IMR-90 (cell line): Measurements from ENCODE around the gene CCNL2. TPM values are rescaled to one million over a fixed set of nuclear protein-coding genes. Genes with fewer than 3 reads are reported as not detected.

Source experiments
- ATAC-seq: fragments of 200-7000 bp; cut with Tn5 transposase; 2 replicates; pipeline ENCODE4 v1.9.1; 2020; ENCODE audit warnings: low read depth, mild to moderate bottlenecking, moderate library complexity
- BruUV-seq: library from RNA; stranded (reverse); fragments of 400-500 nt; replicated peaks from 2 replicates; lab custom pipeline; 2021; lab: Mats Ljungman, UMichigan
- CTCF ChIA-PET: fragments of 300-600 bp; formaldehyde crosslinking; extraction: SDS; loops from one replicate; lab custom pipeline; 2021; ENCODE audit warnings: antibody characterized with exemption; lab: Yijun Ruan, JAX
- POLR2A ChIA-PET: fragments of 300-600 bp; sonication (Branson Sonifier 250); formaldehyde crosslinking; loops from one replicate; lab custom pipeline; 2022; ENCODE audit warnings: antibody characterized with exemption; ENCODE audit not compliant: unreplicated experiment; lab: Charles Lee
- DNase-seq: peaks from one replicate; pipeline ENCODE4 v3.0.0; 2013
- H2AFZ ChIP-seq: replicated peaks from 2 replicates; pipeline ENCODE3; 2013; ENCODE audit warnings: low read length, mild to moderate bottlenecking; ENCODE audit not compliant: poor library complexity
- H2AK5ac ChIP-seq: 2 replicates; pipeline ENCODE4 v1.6.1; 2013; ENCODE audit warnings: low read depth, low read length, inconsistent platforms
- H2AK9ac ChIP-seq: replicated peaks from 2 replicates; pipeline ENCODE3; 2013; ENCODE audit warnings: mild to moderate bottlenecking, low read depth, low read length, moderate library complexity; ENCODE audit not compliant: poor library complexity
- H2BK120ac ChIP-seq: 2 replicates; pipeline ENCODE4 v1.6.1; 2013; ENCODE audit warnings: low read depth, low read length, inconsistent platforms
- H2BK15ac ChIP-seq: 3 replicates; pipeline ENCODE4 v1.6.1; 2013; ENCODE audit warnings: low read depth, low read length, inconsistent platforms
- H2BK20ac ChIP-seq: 2 replicates; pipeline ENCODE4 v1.6.1; 2013; ENCODE audit warnings: low read depth, mild to moderate bottlenecking, inconsistent platforms, low read length, moderate library complexity
- H2BK5ac ChIP-seq: 2 replicates; pipeline ENCODE4 v1.6.1; 2013; ENCODE audit warnings: mild to moderate bottlenecking, low read depth, low read length, inconsistent platforms; ENCODE audit not compliant: poor library complexity, severe bottlenecking
- H3K14ac ChIP-seq: replicated peaks from 2 replicates; pipeline ENCODE4 v1.6.1; 2013; ENCODE audit warnings: low read depth, low read length, inconsistent platforms
- H3K18ac ChIP-seq: 2 replicates; pipeline ENCODE4 v1.6.1; 2013; ENCODE audit warnings: low read depth, low read length, control low read depth
- H3K23ac ChIP-seq: 2 replicates; pipeline ENCODE4 v1.6.1; 2013; ENCODE audit warnings: low read depth, low read length, inconsistent platforms
- H3K27ac ChIP-seq: 2 replicates; pipeline ENCODE4 v1.5.1; 2013; ENCODE audit warnings: mild to moderate bottlenecking, control low read depth, low read length; ENCODE audit not compliant: insufficient read depth
- H3K27me3 ChIP-seq: 2 replicates; pipeline ENCODE4 v1.6.1; 2013; ENCODE audit warnings: low read length; ENCODE audit not compliant: control insufficient read depth, insufficient read depth
- H3K36me3 ChIP-seq: 2 replicates; pipeline ENCODE4 v1.6.1; 2013; ENCODE audit warnings: low read length, mixed read lengths; ENCODE audit not compliant: control insufficient read depth, insufficient read depth
- H3K4ac ChIP-seq: 2 replicates; pipeline ENCODE4 v1.6.1; 2013; ENCODE audit warnings: low read depth, low read length, inconsistent platforms
- H3K4me1 ChIP-seq: 2 replicates; pipeline ENCODE4 v1.6.1; 2013; ENCODE audit warnings: low read length, mixed read lengths; ENCODE audit not compliant: control insufficient read depth, insufficient read depth
- H3K4me2 ChIP-seq: 2 replicates; pipeline ENCODE4 v1.6.1; 2013; ENCODE audit warnings: low read depth, mild to moderate bottlenecking, control low read depth, low read length, moderate library complexity
- H3K4me3 ChIP-seq: 2 replicates; pipeline ENCODE4 v1.5.1; 2013; ENCODE audit warnings: low read depth, mild to moderate bottlenecking, control low read depth, low read length, moderate library complexity; ENCODE audit not compliant: insufficient read depth
- H3K56ac ChIP-seq: 2 replicates; pipeline ENCODE4 v1.6.1; 2013; ENCODE audit warnings: low read length, inconsistent platforms; ENCODE audit not compliant: insufficient read depth; ENCODE audit errors: extremely low read depth
- H3K79me1 ChIP-seq, 2 experiments: 2 replicates each; pipeline ENCODE4 v1.6.1; 2013; ENCODE audit warnings: low read length in 2 of 2, inconsistent platforms in 1 of 2, low read depth in 1 of 2
- H3K9ac ChIP-seq: 2 replicates; pipeline ENCODE4 v1.6.1; 2013; ENCODE audit warnings: low read depth, low read length, control low read depth
- H3K9me1 ChIP-seq: 2 replicates; pipeline ENCODE4 v1.6.1; 2013; ENCODE audit warnings: low read length, inconsistent platforms; ENCODE audit not compliant: insufficient read depth
- H3K9me3 ChIP-seq: 2 replicates; pipeline ENCODE4 v1.6.1; 2013; ENCODE audit warnings: low read length; ENCODE audit not compliant: control insufficient read depth, insufficient read depth
- H4K20me1 ChIP-seq: 2 replicates; pipeline ENCODE4 v1.6.1; 2013; ENCODE audit warnings: low read length, inconsistent platforms; ENCODE audit not compliant: insufficient read depth
- H4K5ac ChIP-seq: 2 replicates; pipeline ENCODE4 v1.6.1; 2013; ENCODE audit warnings: mild to moderate bottlenecking, low read depth, low read length, control low read depth
- H4K8ac ChIP-seq, 2 experiments: 2 replicates each; pipeline ENCODE4 v1.6.1; 2013; ENCODE audit warnings: low read depth in 2 of 2, low read length in 2 of 2, control low read depth in 1 of 2, inconsistent platforms in 1 of 2
- H4K91ac ChIP-seq: 2 replicates; pipeline ENCODE4 v1.6.1; 2013; ENCODE audit warnings: low read depth, low read length, inconsistent platforms; ENCODE audit not compliant: insufficient read depth
- CHD1 ChIP-seq: IDR thresholded peaks from 2 replicates; pipeline ENCODE4 v1.6.1; 2012; ENCODE audit warnings: low read depth, low read length, improper control_type of control experiment
- CTCF ChIP-seq: conservative IDR thresholded peaks from 2 replicates; pipeline ENCODE4 v1.5.1; 2012; ENCODE audit warnings: mild to moderate bottlenecking, low read depth, low read length, improper control_type of control experiment
- FOS ChIP-seq: fragments of 150-350 bp; IDR thresholded peaks from 2 replicates; pipeline ENCODE4 v1.6.1; 2016; ENCODE audit warnings: low read depth, low read length
- MAFK ChIP-seq: IDR thresholded peaks from 2 replicates; pipeline ENCODE4 v1.6.1; 2012; ENCODE audit warnings: low read depth, low read length, improper control_type of control experiment
- MAZ ChIP-seq: IDR thresholded peaks from 2 replicates; pipeline ENCODE4 v1.6.1; 2012; ENCODE audit warnings: low read depth, mild to moderate bottlenecking, low read length, improper control_type of control experiment, moderate library complexity, borderline replicate concordance
- MXI1 ChIP-seq: IDR thresholded peaks from 2 replicates; pipeline ENCODE4 v1.6.1; 2012; ENCODE audit warnings: low read depth, mild to moderate bottlenecking, low read length, moderate library complexity, borderline replicate concordance
- NFE2L2 ChIP-seq: fragments of 150-350 bp; IDR thresholded peaks from 2 replicates; pipeline ENCODE4 v1.6.1; 2016; ENCODE audit warnings: low read depth, mild to moderate bottlenecking, low read length
- POLR2A ChIP-seq: IDR thresholded peaks from 2 replicates; pipeline ENCODE4 v1.6.1; 2012; ENCODE audit warnings: mild to moderate bottlenecking, low read depth, low read length
- RAD21 ChIP-seq: IDR thresholded peaks from 2 replicates; pipeline ENCODE4 v1.6.1; 2012; ENCODE audit warnings: low read length, improper control_type of control experiment
- RCOR1 ChIP-seq: IDR thresholded peaks from 2 replicates; pipeline ENCODE4 v1.6.1; 2012; ENCODE audit warnings: mild to moderate bottlenecking, low read length, improper control_type of control experiment; ENCODE audit not compliant: insufficient replicate concordance
- RFX5 ChIP-seq: IDR thresholded peaks from 2 replicates; pipeline ENCODE4 v1.8.0; 2012; ENCODE audit warnings: low read depth, mild to moderate bottlenecking, low read length, moderate library complexity
- USF2 ChIP-seq: fragments of 150-350 bp; IDR thresholded peaks from 2 replicates; pipeline ENCODE4 v1.6.1; 2017; ENCODE audit warnings: mild to moderate bottlenecking, antibody characterized with exemption, low read length, low read depth
- WGBS, 2 experiments: methylation state at CpG; one replicate each; pipeline versions ENCODE4 v1.1.5 to v1.1.7; 2013; ENCODE audit warnings: missing lambda C conversion rate in 2 of 2; ENCODE audit not compliant: insufficient read length in 1 of 2; ENCODE audit errors: extremely low coverage in 2 of 2; 5-methylcytosine and 5-hydroxymethylcytosine counted together
- dilution Hi-C: fragments of 300-500 bp; cut with HindIII; formaldehyde crosslinking; loops from one replicate; pipeline ENCODE4 v1.14.3; 2018; ENCODE audit warnings: low sequenced_read_pairs; ENCODE audit not compliant: unreplicated experiment
- in situ Hi-C: fragments of 300-500 bp; cut with MboI; formaldehyde crosslinking; loops from 3 replicates; pipeline ENCODE4 v1.14.3; 2019; ENCODE audit warnings: low sequenced_read_pairs, inconsistent platforms, mixed read lengths
- intact Hi-C: fragments of 100-400 bp; cut with micrococcal nuclease; formaldehyde crosslinking; loops from 2 replicates; pipeline ENCODE4 v1.10.0; 2022
- polyA plus RNA-seq, 3 experiments: library from polyadenylated mRNA; depleted of rRNA; stranded (reverse); fragments of >200 nt; gene quantifications; 2 replicates each; pipeline ENCODE4 v1.2.3, GENCODE V29; 2012; ENCODE audit warnings: low replicate concordance in 1 of 3
- total RNA-seq: library from RNA; depleted of rRNA; stranded (reverse); fragments of >200 nt; gene quantifications from 2 replicates; pipeline ENCODE4 v1.2.3, GENCODE V29; 2012

CCNL2 gene
- total and polyA plus RNA-seq, 2 of the 4 experiments (the other 2 are of a cell fraction) = 53.9 to 239 TPM

DNA sequence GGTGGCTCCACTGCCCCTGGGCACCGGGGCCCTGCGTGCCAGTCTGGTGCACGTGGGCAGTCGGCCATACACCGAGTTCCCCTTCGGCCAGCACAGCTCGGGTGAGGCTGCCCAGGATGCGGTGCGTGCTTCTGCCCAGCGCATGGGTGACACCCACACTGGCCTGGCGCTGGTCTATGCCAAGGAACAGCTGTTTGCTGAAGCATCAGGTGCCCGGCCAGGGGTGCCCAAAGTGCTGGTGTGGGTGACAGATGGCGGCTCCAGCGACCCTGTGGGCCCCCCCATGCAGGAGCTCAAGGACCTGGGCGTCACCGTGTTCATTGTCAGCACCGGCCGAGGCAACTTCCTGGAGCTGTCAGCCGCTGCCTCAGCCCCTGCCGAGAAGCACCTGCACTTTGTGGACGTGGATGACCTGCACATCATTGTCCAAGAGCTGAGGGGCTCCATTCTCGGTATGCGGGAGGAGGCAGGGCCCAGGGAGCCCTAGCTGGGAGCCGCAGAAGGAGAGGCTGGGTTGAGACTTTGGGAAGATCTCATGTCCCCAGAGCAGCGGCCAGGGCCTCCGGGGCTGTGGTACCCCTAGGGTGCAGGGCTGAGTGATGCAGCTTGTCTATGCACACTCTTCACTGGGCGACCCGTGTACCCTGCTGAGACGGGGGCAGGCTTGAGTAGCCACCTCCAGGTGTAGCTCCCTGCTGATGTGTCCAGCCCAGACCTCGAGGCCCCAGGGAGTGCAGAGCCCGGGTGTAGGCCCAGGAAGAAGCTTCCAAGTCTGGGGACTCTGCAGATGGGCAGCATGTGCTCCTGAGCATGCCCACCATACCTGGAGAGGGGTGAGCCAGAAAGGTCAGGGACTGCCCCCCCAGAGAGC is 38.1 kb upstream of the CCNL2 start:
- Histone ChIP-seq H3K27me3 (no peaks in the 10 kb centered on the region; the same call in 1 of the 2 replicates), H2BK120ac (no peak overlapping the region), H3K4me3 (no peak overlapping the region), H4K20me1 (no peaks in the 10 kb centered on the region), H3K23ac (no peak overlapping the region), H3K4me2 (no peak overlapping the region), H3K18ac (no peak overlapping the region), H3K56ac (no peak overlapping the region), H3K4ac (no peak overlapping the region), H2AFZ (no peak overlapping the region), H3K4me1 (peaks cover 10% of the 10 kb centered on the region; the same call in 1 of the 2 replicates), H2BK5ac (no peak overlapping the region), H4K91ac (no peak overlapping the region), H3K14ac (no peak overlapping the region), H4K8ac (no peak overlapping the region), H3K9me1 (0 out of 2 replicates have a peak, but pooled peaks cover 7% of the 10 kb centered on the region), H2AK5ac (no peak overlapping the region), H4K5ac (no peak overlapping the region), H2AK9ac (peak overlapping the region; percentile 70), H3K27ac (no peak overlapping the region), H3K9ac (no peak overlapping the region), H2BK20ac (no peak overlapping the region), H3K36me3 (no peaks in the 10 kb centered on the region), H3K9me3 (no peaks in the 10 kb centered on the region), H3K79me1 (0 out of 4 replicates have a peak, but pooled peaks cover 0 to 3% of the 10 kb centered on the region in 2 experiments), H2BK15ac (no peak overlapping the region)
- dilution Hi-C loops (no loop called here), intact Hi-C loops (no loop called here), in situ Hi-C loops (no loop called here)
- ATAC-seq (no peak), DNase-seq (no peak)
- BruUV-seq = no TSS peak
- ChIA-PET POLR2A (no interaction called here), CTCF (interaction anchor here (0.5 kb wide), 1 partner anchor 11 kb away, joined by 4 read pairs; no protein-coding TSS in a partner anchor)
- TF ChIP-seq RAD21 = no peak
- TF ChIP-seq RFX5 = no peak
- no peak for TF ChIP-seq FOS
- TF ChIP-seq MAFK = no peak
- no peak for TF ChIP-seq MAZ
- TF ChIP-seq CTCF = no peak
- TF ChIP-seq MXI1 = no peak
- no peak for TF ChIP-seq USF2
- no peak for TF ChIP-seq NFE2L2
- TF ChIP-seq POLR2A = no peak
- TF ChIP-seq CHD1 = no peak
- no peak for TF ChIP-seq RCOR1
- 90% methylated on average over 26 of the region's 31 CpGs; no CpG with 5 or more reads in 1 of the 2 experiments for WGBS, 2 experiments
